Right lobe of liver (tissue), 4 donors: ENCODE data around the gene GPBP1.

Source experiments
- CTCF ChIP-seq, 4 donors: fragments of 200-600 bp in 3 of 4; fragments of 450-650 bp in 1 of 4; IDR thresholded peaks; one replicate each; pipeline versions ENCODE4 v1.5.1 to v1.8.0; 2016 to 2022; ENCODE audit warnings: antibody characterized with exemption in 4 of 4, mild to moderate bottlenecking in 2 of 4
- POLR2A ChIP-seq: fragments of 450-650 bp; IDR thresholded peaks from one replicate; pipeline ENCODE4 v1.6.1; 2017; ENCODE audit warnings: antibody characterized with exemption, mild to moderate bottlenecking
- donor health status: DM: no; HTN: no; CAD: no.
- donor health status: DM: no; HTN: no; CAD: no.
- donor health status: DM: no; HTN: yes; CAD: no.

GRCh38 chr5:57175551-57176309, 1.9 kb downstream of the GPBP1 start:
- no peak for TF ChIP-seq POLR2A
- no peak for TF ChIP-seq CTCF (IDR thresholded peaks at IDR 0.05)
